Neural crest cell (in vitro differentiated cells): ENCODE measurements around the gene FMNL2. TPM values are rescaled to one million over a fixed set of nuclear protein-coding genes. Genes with fewer than 3 reads are reported as not detected.

ENCODE experiments used
- DNase-seq: peaks from one replicate; pipeline ENCODE4 v3.0.0; 2021; ENCODE audit warnings: low read depth, mixed read lengths, low spot score
- H3K27ac Mint-ChIP-seq: one replicate; pipeline ENCODE4 v1.8.0; 2021; ENCODE audit warnings: mild to moderate bottlenecking, mixed read lengths; ENCODE audit not compliant: unreplicated experiment
- H3K27me3 Mint-ChIP-seq: 2 replicates; pipeline ENCODE4 v1.8.0; 2021; ENCODE audit warnings: low read depth, mild to moderate bottlenecking, mixed read lengths
- H3K36me3 Mint-ChIP-seq: 2 replicates; pipeline ENCODE4 v1.8.0; 2021; ENCODE audit warnings: low read depth, mild to moderate bottlenecking, mixed read lengths
- H3K4me1 Mint-ChIP-seq: 2 replicates; pipeline ENCODE4 v1.8.0; 2021; ENCODE audit warnings: mixed read lengths
- H3K4me3 Mint-ChIP-seq: one replicate; pipeline ENCODE4 v1.8.0; 2021; ENCODE audit warnings: mild to moderate bottlenecking, mixed read lengths
- H3K9me3 Mint-ChIP-seq: 2 replicates; pipeline ENCODE4 v1.8.0; 2021; ENCODE audit warnings: mixed read lengths
- total RNA-seq: library from RNA; stranded (reverse); gene quantifications from 2 replicates; pipeline ENCODE4 v1.2.1, GENCODE V29; 2021
- TF ChIP-seq, protein P1 (sequence below): fragments of 200-600 bp; sonication (generic); conservative IDR thresholded peaks from 2 replicates; pipeline ENCODE4 v1.5.0; 2021; ENCODE audit warnings: antibody characterized with exemption, mild to moderate bottlenecking

Gene FMNL2
- total RNA-seq, 1 donor from 2014 or later, result 54.9 TPM

DNA sequence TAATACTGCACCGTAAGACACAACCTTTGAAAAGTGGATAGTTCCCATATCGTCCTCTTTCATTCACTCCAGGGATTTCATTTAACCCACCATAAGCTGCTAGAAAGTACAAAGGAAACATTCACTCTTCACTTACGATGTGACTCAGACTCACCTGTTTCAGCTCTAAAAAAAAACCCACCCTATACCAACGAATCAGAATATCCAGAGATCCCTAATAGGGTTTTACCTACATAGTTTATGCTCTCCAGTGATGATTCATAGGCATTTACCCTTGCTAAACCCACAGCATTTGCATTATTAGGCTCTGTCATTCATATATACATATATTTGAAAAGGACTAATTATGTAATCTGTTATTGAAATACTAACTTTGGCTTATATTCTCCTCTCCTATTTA, 322.1 kb downstream of the FMNL2 start:
- Mint-ChIP-seq H3K9me3 (no peaks in the 10 kb centered on the region), H3K27ac (no peak overlapping the region), H3K27me3 (no peaks in the 10 kb centered on the region), H3K36me3 (peaks cover 14% of the 10 kb centered on the region), H3K4me3 (no peak overlapping the region), H3K4me1 (no peaks in the 10 kb centered on the region)
- no peak for DNase-seq
- TF ChIP-seq, protein P1, sequence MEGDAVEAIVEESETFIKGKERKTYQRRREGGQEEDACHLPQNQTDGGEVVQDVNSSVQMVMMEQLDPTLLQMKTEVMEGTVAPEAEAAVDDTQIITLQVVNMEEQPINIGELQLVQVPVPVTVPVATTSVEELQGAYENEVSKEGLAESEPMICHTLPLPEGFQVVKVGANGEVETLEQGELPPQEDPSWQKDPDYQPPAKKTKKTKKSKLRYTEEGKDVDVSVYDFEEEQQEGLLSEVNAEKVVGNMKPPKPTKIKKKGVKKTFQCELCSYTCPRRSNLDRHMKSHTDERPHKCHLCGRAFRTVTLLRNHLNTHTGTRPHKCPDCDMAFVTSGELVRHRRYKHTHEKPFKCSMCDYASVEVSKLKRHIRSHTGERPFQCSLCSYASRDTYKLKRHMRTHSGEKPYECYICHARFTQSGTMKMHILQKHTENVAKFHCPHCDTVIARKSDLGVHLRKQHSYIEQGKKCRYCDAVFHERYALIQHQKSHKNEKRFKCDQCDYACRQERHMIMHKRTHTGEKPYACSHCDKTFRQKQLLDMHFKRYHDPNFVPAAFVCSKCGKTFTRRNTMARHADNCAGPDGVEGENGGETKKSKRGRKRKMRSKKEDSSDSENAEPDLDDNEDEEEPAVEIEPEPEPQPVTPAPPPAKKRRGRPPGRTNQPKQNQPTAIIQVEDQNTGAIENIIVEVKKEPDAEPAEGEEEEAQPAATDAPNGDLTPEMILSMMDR, result no peak

DNA sequence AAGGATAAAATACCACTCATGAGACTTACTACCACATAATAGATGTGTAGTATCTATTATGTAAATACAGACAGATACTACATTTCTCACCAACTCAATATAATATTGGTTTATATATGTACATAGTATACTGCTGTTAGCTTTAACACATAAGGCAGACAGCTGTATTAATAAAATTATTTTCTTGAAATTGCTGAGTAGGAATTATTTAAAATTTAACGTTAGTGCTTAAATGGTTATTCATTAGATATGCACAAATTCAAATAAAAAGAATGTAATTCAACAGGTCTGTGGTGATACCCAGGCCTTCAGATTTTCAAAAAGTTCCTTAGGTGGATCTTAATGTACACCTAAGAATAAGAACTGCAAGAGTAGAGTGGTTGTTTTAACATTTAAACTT, 323.2 kb downstream of the FMNL2 start:
- H3K27ac Mint-ChIP-seq, result no peak overlapping the region
- TF ChIP-seq, protein P1, result no peak
- peaks cover 16% of the 10 kb centered on the region for H3K36me3 Mint-ChIP-seq
- DNase-seq, result no peak
- H3K9me3 Mint-ChIP-seq, result no peaks in the 10 kb centered on the region
- H3K4me1 Mint-ChIP-seq, result no peaks in the 10 kb centered on the region
- no peaks in the 10 kb centered on the region for H3K27me3 Mint-ChIP-seq
- H3K4me3 Mint-ChIP-seq, result no peak overlapping the region

DNA sequence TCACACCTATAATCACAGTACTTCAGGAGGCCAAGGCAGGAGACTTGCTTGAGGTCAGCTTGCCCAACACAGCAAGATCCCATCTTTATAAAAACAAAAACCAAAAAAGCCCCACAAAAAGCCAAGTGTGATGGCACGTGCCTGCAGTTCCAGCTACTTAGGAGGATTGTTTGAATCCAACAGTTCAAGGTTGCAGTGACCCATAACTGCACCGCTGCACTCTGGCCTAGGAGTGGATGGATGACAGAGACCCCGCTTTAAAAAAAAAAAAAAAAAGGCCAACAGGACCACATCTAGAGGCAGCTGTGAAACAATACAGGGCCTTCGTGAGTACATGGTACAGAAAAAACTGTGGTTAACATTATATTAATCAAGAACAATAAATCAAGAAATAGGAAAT, 326.1 kb downstream of the FMNL2 start:
- no peak overlapping the region for H3K27ac Mint-ChIP-seq
- TF ChIP-seq, protein P1, result no peak
- no peaks in the 10 kb centered on the region for H3K9me3 Mint-ChIP-seq
- H3K36me3 Mint-ChIP-seq, result peaks cover 24% of the 10 kb centered on the region
- H3K4me1 Mint-ChIP-seq, result no peaks in the 10 kb centered on the region
- no peak for DNase-seq
- H3K4me3 Mint-ChIP-seq, result no peak overlapping the region
- no peaks in the 10 kb centered on the region for H3K27me3 Mint-ChIP-seq

DNA sequence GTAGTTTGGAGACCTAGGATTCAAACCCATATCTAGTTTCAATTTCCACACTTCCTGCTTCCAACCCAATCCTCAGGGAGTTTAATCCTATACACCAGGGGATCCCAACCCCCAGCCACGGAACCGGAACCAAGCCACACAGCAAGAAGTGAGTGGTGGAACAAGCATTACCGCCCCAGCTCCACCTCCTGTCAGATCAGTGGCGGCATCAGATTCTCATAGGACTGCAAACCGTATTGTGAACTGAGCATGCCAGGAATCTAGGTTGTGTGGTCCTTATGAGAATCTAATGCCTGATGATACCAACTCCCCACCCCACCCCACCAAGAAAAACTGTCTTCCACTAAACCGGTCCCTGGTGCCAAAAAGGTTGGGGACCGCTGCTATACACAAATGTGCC, 329.8 kb downstream of the FMNL2 start:
- no peaks in the 10 kb centered on the region for H3K9me3 Mint-ChIP-seq
- H3K4me1 Mint-ChIP-seq, result no peaks in the 10 kb centered on the region
- H3K4me3 Mint-ChIP-seq, result no peak overlapping the region
- DNase-seq, result no peak
- TF ChIP-seq, protein P1, result no peak
- H3K36me3 Mint-ChIP-seq, result peaks cover 24% of the 10 kb centered on the region
- no peak overlapping the region for H3K27ac Mint-ChIP-seq
- H3K27me3 Mint-ChIP-seq, result no peaks in the 10 kb centered on the region

DNA sequence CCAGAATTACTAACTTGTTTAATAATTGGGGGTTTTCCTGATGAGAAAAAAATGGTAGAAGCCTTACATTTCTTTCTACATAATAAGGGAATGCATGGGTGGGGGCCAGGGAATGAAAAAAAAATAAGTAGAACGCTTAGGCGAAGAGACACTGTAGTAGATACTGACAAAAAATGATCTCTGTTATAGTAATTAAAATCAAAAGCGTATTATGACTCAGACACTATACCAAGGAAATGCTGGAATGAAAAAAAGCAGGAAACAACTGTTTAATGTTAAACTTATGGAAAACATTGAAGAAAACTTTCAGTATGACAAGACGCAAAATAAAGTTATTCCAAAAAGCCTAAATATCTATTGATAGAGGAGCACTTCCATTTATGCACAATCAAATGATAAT, 339.4 kb downstream of the FMNL2 start:
- no peak for DNase-seq
- Mint-ChIP-seq H3K9me3 (no peaks in the 10 kb centered on the region), H3K36me3 (peaks cover 9% of the 10 kb centered on the region), H3K4me3 (no peak overlapping the region), H3K27ac (no peak overlapping the region), H3K4me1 (no peaks in the 10 kb centered on the region), H3K27me3 (no peaks in the 10 kb centered on the region)
- TF ChIP-seq, protein P1, result no peak

DNA sequence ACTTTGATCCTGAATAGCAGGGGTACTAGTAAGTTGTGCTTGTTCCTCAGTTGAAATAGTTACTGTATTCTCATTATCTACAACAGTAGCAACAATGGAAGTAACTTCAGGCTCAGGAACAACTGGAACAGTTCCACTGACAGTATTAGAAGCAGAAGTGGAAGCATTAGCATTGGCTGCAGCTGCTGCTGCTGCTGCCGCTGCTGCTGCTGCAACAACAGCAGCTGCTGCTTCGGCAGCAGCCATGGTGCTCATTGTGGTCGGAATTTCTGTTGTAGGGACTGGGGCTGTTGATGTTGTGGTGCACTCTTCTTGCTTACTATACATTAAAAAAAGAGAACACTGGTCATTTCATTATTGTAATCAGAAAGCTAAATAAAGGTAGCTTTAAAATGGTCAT, 341.5 kb downstream of the FMNL2 start:
- H3K36me3 Mint-ChIP-seq, result peaks cover 17% of the 10 kb centered on the region
- H3K4me1 Mint-ChIP-seq, result no peaks in the 10 kb centered on the region
- H3K9me3 Mint-ChIP-seq, result no peaks in the 10 kb centered on the region
- no peak overlapping the region for H3K27ac Mint-ChIP-seq
- no peak for DNase-seq
- no peak overlapping the region for H3K4me3 Mint-ChIP-seq
- H3K27me3 Mint-ChIP-seq, result no peaks in the 10 kb centered on the region
- TF ChIP-seq, protein P1, result no peak
